ENCODE data around the gene MATCAP1.

- no peak for TF ChIP-seq EZH2 (optimal IDR thresholded peaks at IDR 0.05; ENCODE audit: low read depth, low read length)
- TF ChIP-seq, protein P1, sequence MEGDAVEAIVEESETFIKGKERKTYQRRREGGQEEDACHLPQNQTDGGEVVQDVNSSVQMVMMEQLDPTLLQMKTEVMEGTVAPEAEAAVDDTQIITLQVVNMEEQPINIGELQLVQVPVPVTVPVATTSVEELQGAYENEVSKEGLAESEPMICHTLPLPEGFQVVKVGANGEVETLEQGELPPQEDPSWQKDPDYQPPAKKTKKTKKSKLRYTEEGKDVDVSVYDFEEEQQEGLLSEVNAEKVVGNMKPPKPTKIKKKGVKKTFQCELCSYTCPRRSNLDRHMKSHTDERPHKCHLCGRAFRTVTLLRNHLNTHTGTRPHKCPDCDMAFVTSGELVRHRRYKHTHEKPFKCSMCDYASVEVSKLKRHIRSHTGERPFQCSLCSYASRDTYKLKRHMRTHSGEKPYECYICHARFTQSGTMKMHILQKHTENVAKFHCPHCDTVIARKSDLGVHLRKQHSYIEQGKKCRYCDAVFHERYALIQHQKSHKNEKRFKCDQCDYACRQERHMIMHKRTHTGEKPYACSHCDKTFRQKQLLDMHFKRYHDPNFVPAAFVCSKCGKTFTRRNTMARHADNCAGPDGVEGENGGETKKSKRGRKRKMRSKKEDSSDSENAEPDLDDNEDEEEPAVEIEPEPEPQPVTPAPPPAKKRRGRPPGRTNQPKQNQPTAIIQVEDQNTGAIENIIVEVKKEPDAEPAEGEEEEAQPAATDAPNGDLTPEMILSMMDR (IDR thresholded peaks at IDR 0.05; ENCODE audit: low read length) = no peak
Measured at GRCh38 chr16:67151431-67152097, 32.2 kb downstream of the MATCAP1 start.

Data from MM.1S (cell line).